Kidney (tissue), 14 donors: ENCODE data around the gene FAM120B. TPM values are rescaled to one million over a fixed set of nuclear protein-coding genes. Genes with fewer than 3 reads are reported as not detected.

Experiments used
- DNase-seq, 5 donors: peaks; one replicate each; pipeline ENCODE4 v3.0.0-alpha.2; 2013 to 2020
- FAIRE-seq: peaks from 2 replicates; lab custom pipeline; 2012; peaks lifted over from hg19 to GRCh38; lab: Jason Lieb, UNC
- H3K27ac ChIP-seq, 2 donors: one replicate each; pipeline ENCODE4 v1.7.0; 2013; ENCODE audit warnings: low read depth in 2 of 2, low read length in 2 of 2, inconsistent platforms in 1 of 2
- H3K27me3 ChIP-seq: one replicate; pipeline ENCODE4 v1.7.1; 2013; ENCODE audit warnings: low read length, inconsistent platforms; ENCODE audit not compliant: control insufficient read depth, insufficient read depth
- H3K36me3 ChIP-seq, 3 donors: one replicate each; pipeline versions ENCODE4 v1.7.0 to v1.7.1; 2013; ENCODE audit warnings: low read length in 3 of 3, control low read depth in 1 of 3, inconsistent platforms in 1 of 3; ENCODE audit not compliant: insufficient read depth in 3 of 3, control insufficient read depth in 2 of 3
- H3K4me1 ChIP-seq, 3 donors: one replicate each; pipeline versions ENCODE4 v1.7.0 to v1.7.1; 2013; ENCODE audit warnings: low read length in 3 of 3, inconsistent platforms in 1 of 3, low read depth in 1 of 3; ENCODE audit not compliant: control insufficient read depth in 2 of 3, insufficient read depth in 2 of 3
- H3K4me3 ChIP-seq, 3 donors: one replicate each; pipeline versions ENCODE4 v1.7.0 to v1.8.1; 2013; ENCODE audit warnings: low read length in 3 of 3, control low read depth in 1 of 3, inconsistent platforms in 1 of 3
- H3K9ac ChIP-seq, 3 donors: one replicate each; pipeline versions ENCODE4 v1.7.0 to v1.7.1; 2013; ENCODE audit warnings: low read length in 3 of 3, control low read depth in 1 of 3, inconsistent platforms in 1 of 3
- H3K9me3 ChIP-seq, 3 donors: one replicate each; pipeline versions ENCODE4 v1.7.0 to v1.7.1; 2013; ENCODE audit warnings: low read length in 3 of 3, control low read depth in 1 of 3, inconsistent platforms in 1 of 3; ENCODE audit not compliant: control insufficient read depth in 2 of 3, insufficient read depth in 1 of 3
- intact Hi-C: fragments of 100-400 bp; cut with DNase I; formaldehyde crosslinking; loops from one replicate; pipeline ENCODE4 v1.11.1; 2022
- polyA plus RNA-seq: library from polyadenylated mRNA; stranded (reverse); fragments of 350-450 nt; fragmentation: Illumina TruSeq; extraction: RNeasy Lipid Tissue Mini Kit (QIAGEN cat#74804); gene quantifications from one replicate; pipeline ENCODE4 v1.2.3, GENCODE V29; 2014; ENCODE audit warnings: low read depth, low replicate concordance; ENCODE audit not compliant: insufficient read depth
- total RNA-seq: library from RNA; stranded (reverse); fragmentation: NEBNext Ultra II Directional; extraction: Animal tissue kit (Norgen Biotek cat#: 25700); gene quantifications from one replicate; pipeline ENCODE4 v1.2.1, GENCODE V29; 2021
- TF ChIP-seq, protein P1 (sequence below): IDR thresholded peaks from 3 replicates; pipeline ENCODE4 v1.5.1; 2012; ENCODE audit warnings: mild to moderate bottlenecking, moderate library complexity, borderline replicate concordance; ENCODE audit not compliant: insufficient read depth; ENCODE audit errors: extremely low read depth
- donor health status: control.
- donor health status: control.
- donor health status: control.
- donor health status: control.
- donor health status: control.
- donor health status: DM: yes; HTN: yes; CAD: no.
- donor health status: Normal renal cell carcinoma (clear cell type).

FAM120B gene
- total and polyA plus RNA-seq, 2 donors from 2014 or later = 16.5 to 34.8 TPM

DNA sequence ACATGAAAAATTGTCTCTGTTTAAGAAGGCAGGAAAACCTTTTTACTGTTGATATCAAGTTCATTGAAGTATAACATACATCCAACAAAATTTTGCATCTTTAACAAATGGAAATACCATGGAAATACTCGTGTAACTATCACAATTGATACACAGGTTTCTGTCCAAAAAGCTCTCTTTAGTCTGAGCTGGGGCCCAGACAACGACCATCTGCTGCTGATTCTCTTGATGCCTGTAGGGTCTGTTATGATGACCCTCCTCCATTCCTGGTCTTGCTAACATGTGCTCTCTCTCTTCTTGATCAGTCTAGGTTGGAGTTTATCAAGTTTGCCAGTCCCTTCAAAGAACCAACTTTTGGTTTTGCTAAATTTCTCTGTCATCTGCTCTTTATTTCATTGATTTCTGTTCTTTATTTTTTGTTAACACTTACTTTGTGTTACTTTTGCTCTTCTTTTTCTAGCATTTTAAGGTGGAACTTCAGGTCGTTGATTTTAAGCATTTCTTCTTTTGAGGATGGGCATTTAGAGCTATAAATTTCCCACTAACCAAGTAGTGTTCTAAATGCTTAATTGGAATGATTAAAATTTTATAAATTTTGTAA lies 129.8 kb downstream of the FAM120B start:
- TF ChIP-seq, protein P1, sequence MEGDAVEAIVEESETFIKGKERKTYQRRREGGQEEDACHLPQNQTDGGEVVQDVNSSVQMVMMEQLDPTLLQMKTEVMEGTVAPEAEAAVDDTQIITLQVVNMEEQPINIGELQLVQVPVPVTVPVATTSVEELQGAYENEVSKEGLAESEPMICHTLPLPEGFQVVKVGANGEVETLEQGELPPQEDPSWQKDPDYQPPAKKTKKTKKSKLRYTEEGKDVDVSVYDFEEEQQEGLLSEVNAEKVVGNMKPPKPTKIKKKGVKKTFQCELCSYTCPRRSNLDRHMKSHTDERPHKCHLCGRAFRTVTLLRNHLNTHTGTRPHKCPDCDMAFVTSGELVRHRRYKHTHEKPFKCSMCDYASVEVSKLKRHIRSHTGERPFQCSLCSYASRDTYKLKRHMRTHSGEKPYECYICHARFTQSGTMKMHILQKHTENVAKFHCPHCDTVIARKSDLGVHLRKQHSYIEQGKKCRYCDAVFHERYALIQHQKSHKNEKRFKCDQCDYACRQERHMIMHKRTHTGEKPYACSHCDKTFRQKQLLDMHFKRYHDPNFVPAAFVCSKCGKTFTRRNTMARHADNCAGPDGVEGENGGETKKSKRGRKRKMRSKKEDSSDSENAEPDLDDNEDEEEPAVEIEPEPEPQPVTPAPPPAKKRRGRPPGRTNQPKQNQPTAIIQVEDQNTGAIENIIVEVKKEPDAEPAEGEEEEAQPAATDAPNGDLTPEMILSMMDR = no peak
- Histone ChIP-seq H3K9me3 (peaks cover 0 to 3% (median 0%) of the 10 kb centered on the region in 3 donors), H3K4me3 (no peak overlapping the region), H3K27me3 (no peaks in the 10 kb centered on the region), H3K27ac (no peak overlapping the region), H3K36me3 (no peaks in the 10 kb centered on the region), H3K4me1 (peaks cover 0 to 6% (median 0%) of the 10 kb centered on the region in 3 donors), H3K9ac (no peak overlapping the region)
- FAIRE-seq = no peak
- intact Hi-C loops = no loop called here
- DNase-seq = no peak

DNA sequence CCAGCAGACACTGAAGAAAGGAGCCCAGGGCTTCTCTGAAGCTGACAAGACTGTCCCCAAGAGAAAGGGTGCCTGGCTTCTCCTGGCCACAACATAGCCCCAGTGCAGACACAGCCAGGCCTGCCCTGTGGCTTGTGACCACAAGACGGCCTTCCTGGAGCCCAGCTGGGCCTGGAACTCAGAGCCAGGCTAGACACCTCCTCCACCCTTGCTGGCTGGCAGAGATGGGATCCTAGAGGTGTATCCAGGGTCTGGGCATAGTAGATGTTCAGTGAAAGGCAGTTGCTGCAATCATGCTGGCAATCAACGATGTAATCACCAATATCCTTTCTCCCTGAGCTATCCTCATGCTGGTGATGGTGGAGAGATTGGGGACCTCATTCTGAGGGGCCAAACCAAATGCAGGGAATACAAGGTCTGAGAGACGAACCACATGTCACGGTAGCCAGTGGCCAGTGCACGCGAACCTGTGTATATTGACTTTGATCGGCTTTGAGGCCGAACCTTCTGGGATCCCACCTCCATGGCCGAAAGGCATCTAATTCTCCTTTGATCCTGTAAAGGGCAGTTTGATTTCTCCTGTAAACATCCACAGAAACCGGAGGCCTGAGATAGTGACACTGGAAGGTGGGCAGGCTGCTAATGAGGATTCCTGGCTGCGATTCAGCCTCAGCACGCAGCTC lies 131.3 kb downstream of the FAM120B start:
- Histone ChIP-seq H3K27ac (no peak overlapping the region), H3K9ac (no peak overlapping the region), H3K36me3 (no peaks in the 10 kb centered on the region), H3K27me3 (no peaks in the 10 kb centered on the region), H3K4me3 (peak overlapping the region; percentile 12 to 32 (median 18)), H3K9me3 (peaks cover 0 to 3% (median 0%) of the 10 kb centered on the region in 3 donors), H3K4me1 (peaks cover 0 to 6% (median 0%) of the 10 kb centered on the region in 3 donors)
- DNase-seq (peak in 1 of 5 donors; percentile 45), FAIRE-seq (no peak)
- intact Hi-C loops = no loop called here
- TF ChIP-seq, protein P1 = no peak

DNA sequence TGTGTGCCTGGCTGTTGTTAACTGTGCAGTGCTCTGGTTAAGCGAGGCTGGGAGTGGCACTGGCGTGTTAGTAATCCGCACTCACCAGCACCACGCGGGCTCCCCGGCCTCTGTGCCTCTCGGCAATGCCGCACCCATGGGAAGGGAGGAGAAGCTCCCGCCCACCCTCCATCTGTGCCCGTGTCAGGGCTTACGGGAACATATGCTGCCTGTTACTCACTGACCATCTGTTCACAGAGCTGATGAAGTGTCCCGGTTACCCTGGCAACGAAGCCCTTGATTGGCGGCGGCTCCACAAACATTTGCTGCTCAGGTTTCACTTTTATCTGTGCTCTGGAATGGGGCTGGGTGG lies 131.8 kb downstream of the FAM120B start:
- H3K27me3 ChIP-seq = no peaks in the 10 kb centered on the region
- no peak overlapping the region for H3K27ac ChIP-seq
- peak; percentile 94 to 98 (median 97) for DNase-seq
- H3K9ac ChIP-seq = no peak overlapping the region
- H3K36me3 ChIP-seq = no peaks in the 10 kb centered on the region
- H3K4me3 ChIP-seq = peak overlapping the region; percentile 12 to 32 (median 18)
- H3K9me3 ChIP-seq = peaks cover 0 to 3% (median 0%) of the 10 kb centered on the region in 3 donors
- peaks cover 0 to 6% (median 0%) of the 10 kb centered on the region in 3 donors for H3K4me1 ChIP-seq
- TF ChIP-seq, protein P1 = no peak
- intact Hi-C loops = no loop called here
- FAIRE-seq = no peak
